OCI-LY3 (cell line): ENCODE results near the gene ZNF662.

Experiments used
- H2AFZ ChIP-seq: fragments of 200-600, 300-600 bp; shearing (Covaris generic); 2 replicates; pipeline ENCODE4 v1.6.0; 2014; ENCODE audit warnings: antibody characterized with exemption, low read depth, low read length
- H3K27ac ChIP-seq: fragments of 200-600, 300-600 bp; sonication (generic); 2 replicates; pipeline ENCODE4 v1.5.1; 2014; ENCODE audit warnings: mild to moderate bottlenecking, low read length, moderate library complexity, mixed read lengths
- H3K27me3 ChIP-seq: fragments of 200-600, 300-600 bp; sonication (generic); 2 replicates; pipeline ENCODE4 v1.6.1; 2014; ENCODE audit warnings: low read depth, low read length, mixed read lengths
- H3K36me3 ChIP-seq: fragments of 200-600, 300-600 bp; sonication (generic); replicated peaks from 2 replicates; pipeline ENCODE3; 2014; ENCODE audit warnings: low read depth, low read length, mixed read lengths
- H3K4me1 ChIP-seq: fragments of 300-600, 200-600 bp; sonication (generic); 2 replicates; pipeline ENCODE4 v1.6.1; 2014; ENCODE audit warnings: low read length, mixed read lengths
- H3K4me2 ChIP-seq: fragments of 200-600, 300-600 bp; sonication (generic); 2 replicates; pipeline ENCODE4 v1.6.1; 2014; ENCODE audit warnings: low read length, mixed read lengths
- H3K4me3 ChIP-seq: fragments of 300-600, 200-600 bp; sonication (generic); 2 replicates; pipeline ENCODE4 v1.5.1; 2014; ENCODE audit warnings: antibody characterized with exemption, mild to moderate bottlenecking, low read length, moderate library complexity
- H3K79me2 ChIP-seq: fragments of 300-600, 200-600 bp; shearing (Covaris generic); 2 replicates; pipeline ENCODE4 v1.6.1; 2014; ENCODE audit warnings: mild to moderate bottlenecking, low read length, mixed read lengths
- H3K9ac ChIP-seq: fragments of 300-600, 200-600 bp; shearing (Covaris generic); 2 replicates; pipeline ENCODE4 v1.6.0; 2014; ENCODE audit warnings: mild to moderate bottlenecking, low read length, moderate library complexity
- H3K9me3 ChIP-seq: fragments of 200-600, 300-600 bp; shearing (Covaris generic); 2 replicates; pipeline ENCODE4 v1.6.1; 2014; ENCODE audit warnings: low read length, mixed read lengths; ENCODE audit not compliant: insufficient read depth
- H4K20me1 ChIP-seq: fragments of 200-600, 300-600 bp; sonication (generic); 2 replicates; pipeline ENCODE4 v1.6.1; 2016; ENCODE audit warnings: low read length, mixed read lengths; ENCODE audit not compliant: insufficient read depth
- EZH2phosphoT487 ChIP-seq: fragments of 200-600 bp; shearing (Covaris generic); IDR thresholded peaks from 2 replicates; pipeline ENCODE4 v1.6.1; 2018; ENCODE audit warnings: antibody characterized with exemption, mixed run types, low read depth
- TF ChIP-seq, protein P1 (sequence below): fragments of 200-600, 300-600 bp; sonication (generic); IDR thresholded peaks from 2 replicates; pipeline ENCODE4 v1.5.1; 2014; ENCODE audit warnings: antibody characterized with exemption, low read length, low read depth

The ZNF662 gene

DNA sequence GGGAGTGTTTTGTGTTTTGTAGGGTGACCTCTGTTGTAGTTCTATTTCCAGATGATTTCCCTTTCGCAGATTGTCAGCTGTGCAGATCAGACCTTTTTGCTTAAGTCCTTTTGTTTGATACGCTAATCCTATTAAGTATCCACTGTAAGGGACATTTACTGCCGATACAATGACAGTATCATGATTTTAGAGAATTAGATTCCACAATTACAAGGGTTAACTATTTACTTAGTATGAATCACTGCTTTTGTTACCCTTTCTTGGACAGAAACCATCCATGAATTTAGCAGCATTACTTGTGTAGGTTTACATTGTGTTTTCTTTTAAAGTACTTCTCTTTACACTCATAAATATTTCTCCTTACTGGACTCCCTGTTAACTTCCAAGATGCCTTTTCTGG lies 31.4 kb downstream of the ZNF662 start:
- Histone ChIP-seq H3K79me2 (no peaks in the 10 kb centered on the region), H3K27ac (no peak overlapping the region), H3K36me3 (no peaks in the 10 kb centered on the region), H3K27me3 (peaks cover 10% of the 10 kb centered on the region; the same call in 1 of the 2 replicates), H3K9ac (no peak overlapping the region), H3K4me3 (no peak overlapping the region), H3K4me1 (no peaks in the 10 kb centered on the region), H4K20me1 (no peaks in the 10 kb centered on the region), H2AFZ (no peak overlapping the region), H3K4me2 (no peak overlapping the region), H3K9me3 (no peaks in the 10 kb centered on the region)
- TF ChIP-seq, protein P1, sequence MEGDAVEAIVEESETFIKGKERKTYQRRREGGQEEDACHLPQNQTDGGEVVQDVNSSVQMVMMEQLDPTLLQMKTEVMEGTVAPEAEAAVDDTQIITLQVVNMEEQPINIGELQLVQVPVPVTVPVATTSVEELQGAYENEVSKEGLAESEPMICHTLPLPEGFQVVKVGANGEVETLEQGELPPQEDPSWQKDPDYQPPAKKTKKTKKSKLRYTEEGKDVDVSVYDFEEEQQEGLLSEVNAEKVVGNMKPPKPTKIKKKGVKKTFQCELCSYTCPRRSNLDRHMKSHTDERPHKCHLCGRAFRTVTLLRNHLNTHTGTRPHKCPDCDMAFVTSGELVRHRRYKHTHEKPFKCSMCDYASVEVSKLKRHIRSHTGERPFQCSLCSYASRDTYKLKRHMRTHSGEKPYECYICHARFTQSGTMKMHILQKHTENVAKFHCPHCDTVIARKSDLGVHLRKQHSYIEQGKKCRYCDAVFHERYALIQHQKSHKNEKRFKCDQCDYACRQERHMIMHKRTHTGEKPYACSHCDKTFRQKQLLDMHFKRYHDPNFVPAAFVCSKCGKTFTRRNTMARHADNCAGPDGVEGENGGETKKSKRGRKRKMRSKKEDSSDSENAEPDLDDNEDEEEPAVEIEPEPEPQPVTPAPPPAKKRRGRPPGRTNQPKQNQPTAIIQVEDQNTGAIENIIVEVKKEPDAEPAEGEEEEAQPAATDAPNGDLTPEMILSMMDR, result no peak
- TF ChIP-seq EZH2phosphoT487, result no peak

DNA sequence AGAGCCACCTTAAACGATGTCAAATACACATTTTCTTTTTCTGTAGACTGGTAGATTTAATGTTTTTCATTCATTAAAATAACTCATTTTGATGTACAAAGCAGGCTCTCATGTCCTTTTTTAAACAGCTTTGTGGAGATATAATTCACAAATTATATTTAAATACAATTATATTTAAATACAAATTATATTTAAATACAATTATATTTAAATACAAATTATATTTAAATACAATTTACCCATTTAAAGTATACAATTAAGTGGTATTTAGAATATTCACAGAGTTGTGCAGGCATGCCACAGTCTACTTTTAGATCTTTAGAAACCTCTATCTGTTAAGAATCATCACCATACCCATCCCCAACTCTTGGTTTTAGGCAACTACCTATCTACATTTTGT lies 36.8 kb downstream of the ZNF662 start:
- TF ChIP-seq, protein P1, result no peak
- no peak for TF ChIP-seq EZH2phosphoT487
- H3K4me2 ChIP-seq, result no peak overlapping the region
- H3K79me2 ChIP-seq, result no peaks in the 10 kb centered on the region

DNA sequence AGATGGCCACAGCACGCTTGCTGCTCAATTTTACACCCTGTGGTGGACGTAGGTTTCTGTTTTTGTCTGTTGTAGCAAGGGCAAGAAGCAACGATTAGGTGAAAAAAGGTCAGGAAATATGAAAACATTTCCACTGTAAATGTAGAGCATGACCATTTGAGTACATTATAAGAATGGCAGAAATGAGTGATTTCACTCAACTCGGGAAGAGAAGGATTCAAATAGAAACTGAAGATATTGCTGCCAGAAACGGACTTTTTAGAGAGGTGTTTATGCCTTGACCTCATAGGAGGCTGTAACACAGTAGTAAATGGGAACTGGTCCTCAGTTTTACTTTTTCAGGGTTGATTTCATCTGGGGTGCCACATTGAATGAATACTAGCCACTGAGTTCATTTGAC lies 40.1 kb downstream of the ZNF662 start:
- Histone ChIP-seq H2AFZ (peak overlapping the region; percentile 41; the same call in 1 of the 2 replicates), H4K20me1 (no peaks in the 10 kb centered on the region), H3K27me3 (peaks cover 5% of the 10 kb centered on the region; the same call in 1 of the 2 replicates), H3K4me1 (peaks cover 13% of the 10 kb centered on the region), H3K79me2 (no peaks in the 10 kb centered on the region), H3K9ac (no peak overlapping the region), H3K4me2 (peak overlapping the region; percentile 60), H3K4me3 (peak overlapping the region; percentile 50), H3K27ac (no peak overlapping the region), H3K9me3 (no peaks in the 10 kb centered on the region), H3K36me3 (no peaks in the 10 kb centered on the region)
- TF ChIP-seq, protein P1, result no peak
- TF ChIP-seq EZH2phosphoT487, result no peak

More for the DNA sequence above, 36.8 kb downstream of the ZNF662 start:
- Histone ChIP-seq H3K4me1 (peaks cover 13% of the 10 kb centered on the region), H3K9ac (no peak overlapping the region), H2AFZ (no peak overlapping the region), H4K20me1 (no peaks in the 10 kb centered on the region), H3K27me3 (peaks cover 14% of the 10 kb centered on the region; the same call in 1 of the 2 replicates), H3K4me3 (no peak overlapping the region), H3K9me3 (no peaks in the 10 kb centered on the region), H3K27ac (no peak overlapping the region), H3K36me3 (no peaks in the 10 kb centered on the region)

DNA sequence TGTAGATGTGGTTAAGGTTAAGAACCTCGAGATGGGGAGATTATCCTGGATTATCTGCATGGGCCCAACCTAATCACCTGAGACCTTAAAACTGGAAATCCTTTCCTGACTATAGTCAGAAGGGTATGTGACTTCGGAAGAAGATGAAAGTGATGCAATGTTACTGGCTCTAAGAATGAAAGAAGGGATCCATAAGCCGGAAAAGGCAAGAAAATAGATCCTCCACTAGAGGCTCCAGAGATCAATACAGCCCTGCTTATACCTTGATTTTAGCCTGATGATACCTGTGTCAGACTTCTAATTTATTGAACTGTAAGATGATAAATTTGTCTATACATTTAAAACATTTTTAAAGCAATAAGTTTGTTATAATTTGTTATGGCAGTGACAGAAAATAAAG lies 51.6 kb downstream of the ZNF662 start:
- Histone ChIP-seq H3K4me1 (peaks cover 23% of the 10 kb centered on the region), H3K79me2 (no peaks in the 10 kb centered on the region), H3K36me3 (no peaks in the 10 kb centered on the region), H3K27ac (no peak overlapping the region), H3K27me3 (no peaks in the 10 kb centered on the region), H3K9ac (no peak overlapping the region), H3K4me2 (no peak overlapping the region), H3K9me3 (no peaks in the 10 kb centered on the region), H2AFZ (no peak overlapping the region), H4K20me1 (no peaks in the 10 kb centered on the region), H3K4me3 (no peak overlapping the region)
- no peak for TF ChIP-seq EZH2phosphoT487
- TF ChIP-seq, protein P1, result peak; percentile 21; the same call in 1 of the 2 replicates
